Activated naive CD4-positive, alpha-beta T cell treated with anti-CD3 and anti-CD28 coated beads, Interleukin-2, amount 50 U/mL, for 24 hours (primary cell): Measurements from ENCODE around the gene NPY4R.
"Not testable (repeated sequence)": the region's sequence is repeated elsewhere in the genome, so short reads cannot be mapped to it uniquely, and the experiment has no call there.

Experiments
- H3K27ac Mint-ChIP-seq: one replicate; pipeline ENCODE4 v1.8.0; 2021; ENCODE audit warnings: mild to moderate bottlenecking, mixed read lengths
- H3K27me3 Mint-ChIP-seq: one replicate; pipeline ENCODE4 v1.8.0; 2021; ENCODE audit warnings: mixed read lengths
- H3K36me3 Mint-ChIP-seq: one replicate; pipeline ENCODE4 v1.8.0; 2021; ENCODE audit warnings: mixed read lengths
- H3K4me1 Mint-ChIP-seq: one replicate; pipeline ENCODE4 v1.8.0; 2021; ENCODE audit warnings: mixed read lengths
- H3K4me3 Mint-ChIP-seq: one replicate; pipeline ENCODE4 v1.8.0; 2021; ENCODE audit warnings: mild to moderate bottlenecking, mixed read lengths
- H3K9me3 Mint-ChIP-seq: one replicate; pipeline ENCODE4 v1.8.0; 2021; ENCODE audit warnings: mixed read lengths

NPY4R gene

DNA sequence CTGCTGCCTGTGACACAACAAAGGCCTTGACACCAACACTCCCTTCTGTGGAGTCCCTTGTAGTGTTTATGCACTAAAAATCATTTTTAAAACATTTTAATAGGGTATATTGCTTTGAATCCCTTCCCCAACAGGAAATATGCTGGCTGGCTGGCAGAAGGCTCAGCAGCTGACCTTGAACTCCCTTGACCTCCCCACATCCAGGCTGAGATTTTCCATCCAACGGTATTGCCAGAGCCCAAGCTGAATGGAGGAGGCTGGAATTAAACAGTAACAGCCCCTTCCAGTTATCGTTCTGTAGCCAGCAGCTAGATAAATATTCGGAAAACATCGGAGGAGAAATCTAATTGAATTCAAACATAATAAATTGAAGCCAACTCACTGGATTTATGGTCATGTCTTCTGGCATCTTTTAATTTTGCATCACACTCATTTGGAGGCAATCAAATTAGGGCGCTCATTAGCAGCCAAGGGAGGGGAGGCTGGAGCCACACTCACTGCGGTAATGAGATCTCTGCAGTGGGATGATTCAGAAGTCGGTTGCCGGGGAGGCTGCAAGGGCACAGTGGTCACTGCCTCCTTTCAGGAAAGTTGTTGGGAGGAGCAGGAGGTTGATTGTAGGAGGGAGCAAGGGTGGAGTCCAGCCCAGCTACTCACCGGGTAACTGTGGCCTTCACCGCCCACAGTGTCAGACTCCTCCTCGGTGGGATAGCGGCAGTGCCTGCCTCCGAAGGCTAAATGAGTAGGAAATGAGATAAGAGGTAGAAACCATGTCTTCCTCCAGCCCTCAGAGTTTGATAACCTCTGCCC lies 46.0 kb downstream of the NPY4R start:
- not testable (repeated sequence) for H3K36me3 Mint-ChIP-seq, H3K27me3 Mint-ChIP-seq, H3K9me3 Mint-ChIP-seq

DNA sequence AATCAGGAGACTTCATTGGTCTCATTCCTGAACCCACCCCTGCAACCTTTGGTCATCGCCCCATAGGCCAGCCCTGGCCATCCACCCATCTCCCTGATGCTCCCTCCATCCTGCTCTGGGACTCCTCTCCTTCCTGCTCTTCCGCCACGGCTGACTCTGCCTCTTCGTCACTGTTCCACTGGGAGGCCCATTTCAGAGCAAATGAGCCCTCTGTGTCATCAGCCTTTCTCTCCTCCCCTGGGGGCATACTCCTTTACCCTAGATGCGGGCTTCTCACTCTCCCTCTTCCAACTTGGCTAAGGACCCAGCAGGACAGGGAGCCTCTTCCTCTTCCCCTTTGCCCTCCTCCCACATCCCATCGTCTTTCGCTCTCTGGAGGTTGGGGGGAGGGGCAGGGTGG lies 47.5 kb downstream of the NPY4R start:
- H3K9me3 Mint-ChIP-seq, H3K27me3 Mint-ChIP-seq, H3K4me1 Mint-ChIP-seq, H3K4me3 Mint-ChIP-seq, H3K27ac Mint-ChIP-seq, H3K36me3 Mint-ChIP-seq: not testable (repeated sequence)

More for the DNA sequence above, 46.0 kb downstream of the NPY4R start:
- H3K4me1 Mint-ChIP-seq, H3K4me3 Mint-ChIP-seq, H3K27ac Mint-ChIP-seq: not testable (repeated sequence)

DNA sequence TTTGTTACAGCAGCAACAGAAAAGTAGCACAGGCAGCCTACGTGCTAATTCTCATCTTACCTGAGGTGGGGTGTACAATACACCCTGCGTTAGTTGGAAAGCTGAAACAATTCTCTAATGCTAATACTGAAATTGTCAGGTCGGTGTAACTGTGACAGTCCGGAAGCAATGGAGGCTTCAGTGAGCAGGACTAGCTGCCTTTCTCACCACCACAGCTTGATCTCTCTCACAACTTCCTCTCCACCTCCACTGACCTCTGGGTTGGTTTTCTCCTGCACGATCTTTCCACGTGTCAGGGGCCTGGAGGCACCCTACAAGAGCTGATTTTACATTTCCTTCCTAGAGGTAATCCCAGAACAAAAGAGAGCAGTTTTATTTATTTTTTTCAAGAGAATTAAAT lies 50.5 kb downstream of the NPY4R start:
- not testable (repeated sequence) for H3K27ac Mint-ChIP-seq, H3K27me3 Mint-ChIP-seq, H3K4me3 Mint-ChIP-seq, H3K36me3 Mint-ChIP-seq, H3K4me1 Mint-ChIP-seq, H3K9me3 Mint-ChIP-seq

GRCh38 chr10:46412665-46413064 lies 53.1 kb downstream of the NPY4R start:
- H3K4me3 Mint-ChIP-seq, H3K27ac Mint-ChIP-seq, H3K27me3 Mint-ChIP-seq, H3K36me3 Mint-ChIP-seq, H3K4me1 Mint-ChIP-seq, H3K9me3 Mint-ChIP-seq: not testable (repeated sequence)

GRCh38 chr10:46411123-46411522 lies 54.6 kb downstream of the NPY4R start:
- not testable (repeated sequence) for H3K9me3 Mint-ChIP-seq, H3K27me3 Mint-ChIP-seq, H3K4me1 Mint-ChIP-seq, H3K36me3 Mint-ChIP-seq, H3K4me3 Mint-ChIP-seq, H3K27ac Mint-ChIP-seq
